GM12864 (cell line): ENCODE measurements around the gene CSF1R.

Source experiments
- DNase-seq: peaks from one replicate; pipeline ENCODE4 v3.0.0-alpha.2; 2011; ENCODE audit warnings: low read depth
- H3K4me3 ChIP-seq: 2 replicates; pipeline ENCODE4 v1.5.1; 2011; ENCODE audit warnings: mild to moderate bottlenecking, low read depth, low read length, control low read depth
- CTCF ChIP-seq: IDR thresholded peaks from 2 replicates; pipeline ENCODE4 v1.5.1; 2011; ENCODE audit warnings: low read depth, mild to moderate bottlenecking, moderate library complexity, low read length, control low read depth, inconsistent platforms; ENCODE audit errors: missing control alignments

Gene CSF1R

GRCh38 chr5:150065346-150065745, 21.0 kb downstream of the CSF1R start:
- no peak for TF ChIP-seq CTCF
- DNase-seq = no peak
- H3K4me3 ChIP-seq = no peak overlapping the region

GRCh38 chr5:150064681-150065220, 21.6 kb downstream of the CSF1R start:
- DNase-seq = no peak
- no peak for TF ChIP-seq CTCF
- H3K4me3 ChIP-seq = no peak overlapping the region

GRCh38 chr5:150063638-150064037, 22.7 kb downstream of the CSF1R start:
- no peak for TF ChIP-seq CTCF
- H3K4me3 ChIP-seq = no peak overlapping the region
- DNase-seq = no peak

GRCh38 chr5:150062216-150062922, 24.0 kb downstream of the CSF1R start:
- TF ChIP-seq CTCF = no peak
- no peak overlapping the region for H3K4me3 ChIP-seq
- no peak for DNase-seq

- DNase-seq = no peak
- H3K4me3 ChIP-seq = no peak overlapping the region
- no peak for TF ChIP-seq CTCF
Measured at GRCh38 chr5:150061538-150061995, 24.8 kb downstream of the CSF1R start.

GRCh38 chr5:150060471-150060870, 25.9 kb downstream of the CSF1R start:
- no peak overlapping the region for H3K4me3 ChIP-seq
- TF ChIP-seq CTCF = no peak
- no peak for DNase-seq

- no peak for DNase-seq
- TF ChIP-seq CTCF = no peak
- H3K4me3 ChIP-seq = no peak overlapping the region
Measured at GRCh38 chr5:150059623-150060022, 26.7 kb downstream of the CSF1R start.
